OCI-LY7 (cell line): Measurements from ENCODE around the gene SPDL1.

Experiments used
- CTCF ChIP-seq: fragments of 200-600 bp; sonication (generic); conservative IDR thresholded peaks from 2 replicates; pipeline ENCODE4 v1.5.1; 2014; ENCODE audit warnings: mild to moderate bottlenecking, antibody characterized with exemption, low read length, moderate library complexity, mixed read lengths
- EZH2phosphoT487 ChIP-seq: fragments of 200-600 bp; sonication (generic); IDR thresholded peaks from 2 replicates; pipeline ENCODE4 v1.6.1; 2018; ENCODE audit warnings: low read depth, borderline replicate concordance, mild to moderate bottlenecking, mixed run types, antibody characterized with exemption, low read length, moderate library complexity, mixed read lengths

GRCh38 chr5:169615561-169615960 is 32.0 kb downstream of the SPDL1 start:
- TF ChIP-seq CTCF (no peak), EZH2phosphoT487 (no peak)
